WTC11 (cell line): ENCODE measurements around the gene NDUFA13. TPM values are rescaled to one million over a fixed set of nuclear protein-coding genes. Genes with fewer than 3 reads are reported as not detected.
A peak's percentile ranks its signal among the peaks of the same experiment; 100 is the strongest.

Experiments used
- ATAC-seq: fragments of 200-7000 bp; cut with Tn5 transposase; 2 replicates; pipeline ENCODE4 v1.10.0; 2021; ENCODE audit warnings: mild to moderate bottlenecking, moderate library complexity
- CTCF ChIA-PET: fragments of 300-600 bp; sonication (Branson Sonifier 250); formaldehyde crosslinking; loops from one replicate; lab custom pipeline; 2021; ENCODE audit warnings: antibody characterized with exemption; lab: Charles Lee
- POLR2A ChIA-PET: fragments of 350-600 bp; sonication (Branson Sonifier 250); formaldehyde crosslinking; loops from one replicate; lab custom pipeline; 2021; ENCODE audit warnings: antibody characterized with exemption; lab: Charles Lee
- DNase-seq: peaks from one replicate; pipeline ENCODE4 v3.0.0; 2021; ENCODE audit warnings: low spot score
- H3K27ac Mint-ChIP-seq: 2 replicates; pipeline ENCODE4 v1.8.0; 2021; ENCODE audit warnings: mixed read lengths
- H3K27me3 Mint-ChIP-seq: 2 replicates; pipeline ENCODE4 v1.8.0; 2021; ENCODE audit warnings: low read depth, mild to moderate bottlenecking, moderate library complexity, mixed read lengths
- H3K36me3 Mint-ChIP-seq: 2 replicates; pipeline ENCODE4 v1.8.0; 2021; ENCODE audit warnings: mixed read lengths
- H3K4me1 Mint-ChIP-seq: 2 replicates; pipeline ENCODE4 v1.8.0; 2022; ENCODE audit warnings: mixed read lengths
- H3K4me3 Mint-ChIP-seq: 2 replicates; pipeline ENCODE4 v1.8.0; 2021; ENCODE audit warnings: mild to moderate bottlenecking, moderate library complexity, mixed read lengths
- H3K9me3 Mint-ChIP-seq: 2 replicates; pipeline ENCODE4 v1.8.0; 2021; ENCODE audit warnings: mixed read lengths
- ELF4 ChIP-seq: sonication (generic); formaldehyde crosslinking; IDR thresholded peaks from 2 replicates; pipeline ENCODE4 v1.8.1; 2022; ENCODE audit warnings: low read depth, mild to moderate bottlenecking, moderate library complexity, missing genetic modification reagents
- GABPB1 ChIP-seq: sonication (generic); formaldehyde crosslinking; IDR thresholded peaks from 2 replicates; pipeline ENCODE4 v1.8.1; 2023; ENCODE audit warnings: mild to moderate bottlenecking, missing genetic modification reagents
- HMGA2 ChIP-seq: fragments of 250-450 bp; sonication (Bioruptor Pico); IDR thresholded peaks from 2 replicates; pipeline ENCODE4 v1.4.0; 2021; ENCODE audit warnings: mild to moderate bottlenecking, moderate library complexity
- JAZF1 ChIP-seq: fragments of 250-450 bp; sonication (Bioruptor Pico); IDR thresholded peaks from 2 replicates; pipeline ENCODE4 v1.9.0; 2021; ENCODE audit warnings: moderate library complexity, mild to moderate bottlenecking, inconsistent platforms
- MXD4 ChIP-seq: fragments of 250-450 bp; sonication (Bioruptor Pico); IDR thresholded peaks from 2 replicates; pipeline ENCODE4 v1.8.0; 2021; ENCODE audit warnings: mild to moderate bottlenecking, moderate library complexity, borderline replicate concordance
- MYBL2 ChIP-seq: sonication (generic); formaldehyde crosslinking; IDR thresholded peaks from 2 replicates; pipeline ENCODE4 v1.8.1; 2023; ENCODE audit warnings: mild to moderate bottlenecking, moderate library complexity, missing genetic modification reagents
- NFE2L1 ChIP-seq: sonication (generic); formaldehyde crosslinking; IDR thresholded peaks from 2 replicates; pipeline ENCODE4 v1.8.1; 2023; ENCODE audit warnings: missing genetic modification reagents
- NR3C1 ChIP-seq: sonication (generic); formaldehyde crosslinking; conservative IDR thresholded peaks from 2 replicates; pipeline ENCODE4 v1.8.1; 2023; ENCODE audit warnings: low read depth, mild to moderate bottlenecking, missing genetic modification reagents
- OVOL2 ChIP-seq: fragments of 250-450 bp; sonication (Bioruptor Pico); IDR thresholded peaks from 2 replicates; pipeline ENCODE4 v1.9.0; 2021; ENCODE audit warnings: mild to moderate bottlenecking, borderline replicate concordance
- SMAD3 ChIP-seq: sonication (generic); formaldehyde crosslinking; IDR thresholded peaks from 2 replicates; pipeline ENCODE4 v1.8.0; 2022; ENCODE audit warnings: missing genetic modification reagents, mild to moderate bottlenecking, borderline replicate concordance
- SMAD4 ChIP-seq: sonication (generic); formaldehyde crosslinking; IDR thresholded peaks from 2 replicates; pipeline ENCODE4 v1.8.0; 2022; ENCODE audit warnings: mild to moderate bottlenecking, missing genetic modification reagents
- SP1 ChIP-seq: sonication (generic); formaldehyde crosslinking; conservative IDR thresholded peaks from 2 replicates; pipeline ENCODE4 v1.8.1; 2022; ENCODE audit warnings: missing genetic modification reagents
- TP53 ChIP-seq: sonication (generic); formaldehyde crosslinking; IDR thresholded peaks from 2 replicates; pipeline ENCODE4 v1.8.1; 2023; ENCODE audit warnings: mild to moderate bottlenecking, missing genetic modification reagents
- ZNF121 ChIP-seq: sonication (generic); formaldehyde crosslinking; IDR thresholded peaks from 2 replicates; pipeline ENCODE4 v1.8.0; 2023; ENCODE audit warnings: missing genetic modification reagents
- total RNA-seq: library from RNA; stranded (reverse); gene quantifications from 3 replicates; pipeline ENCODE4 v1.2.3, GENCODE V29; 2021
- TF ChIP-seq, protein P1 (sequence below): sonication (generic); formaldehyde crosslinking; IDR thresholded peaks from 2 replicates; pipeline ENCODE4 v1.8.1; 2022; ENCODE audit warnings: low read depth, mild to moderate bottlenecking, moderate library complexity, missing genetic modification reagents, borderline replicate concordance
- TF ChIP-seq, protein P2 (sequence below): sonication (generic); formaldehyde crosslinking; IDR thresholded peaks from 2 replicates; pipeline ENCODE4 v1.8.0; 2022; ENCODE audit warnings: mild to moderate bottlenecking, missing genetic modification reagents
- TF ChIP-seq, protein P3 (sequence below): sonication (generic); formaldehyde crosslinking; IDR thresholded peaks from 2 replicates; pipeline ENCODE4 v1.8.1; 2023; ENCODE audit warnings: mild to moderate bottlenecking, moderate library complexity, missing genetic modification reagents
- TF ChIP-seq, protein P4 (sequence below): sonication (generic); formaldehyde crosslinking; IDR thresholded peaks from 2 replicates; pipeline ENCODE4 v1.8.0; 2022; ENCODE audit warnings: missing genetic modification reagents

The NDUFA13 gene
- total RNA-seq, 1 experiment from 2014 or later = 519 TPM

DNA sequence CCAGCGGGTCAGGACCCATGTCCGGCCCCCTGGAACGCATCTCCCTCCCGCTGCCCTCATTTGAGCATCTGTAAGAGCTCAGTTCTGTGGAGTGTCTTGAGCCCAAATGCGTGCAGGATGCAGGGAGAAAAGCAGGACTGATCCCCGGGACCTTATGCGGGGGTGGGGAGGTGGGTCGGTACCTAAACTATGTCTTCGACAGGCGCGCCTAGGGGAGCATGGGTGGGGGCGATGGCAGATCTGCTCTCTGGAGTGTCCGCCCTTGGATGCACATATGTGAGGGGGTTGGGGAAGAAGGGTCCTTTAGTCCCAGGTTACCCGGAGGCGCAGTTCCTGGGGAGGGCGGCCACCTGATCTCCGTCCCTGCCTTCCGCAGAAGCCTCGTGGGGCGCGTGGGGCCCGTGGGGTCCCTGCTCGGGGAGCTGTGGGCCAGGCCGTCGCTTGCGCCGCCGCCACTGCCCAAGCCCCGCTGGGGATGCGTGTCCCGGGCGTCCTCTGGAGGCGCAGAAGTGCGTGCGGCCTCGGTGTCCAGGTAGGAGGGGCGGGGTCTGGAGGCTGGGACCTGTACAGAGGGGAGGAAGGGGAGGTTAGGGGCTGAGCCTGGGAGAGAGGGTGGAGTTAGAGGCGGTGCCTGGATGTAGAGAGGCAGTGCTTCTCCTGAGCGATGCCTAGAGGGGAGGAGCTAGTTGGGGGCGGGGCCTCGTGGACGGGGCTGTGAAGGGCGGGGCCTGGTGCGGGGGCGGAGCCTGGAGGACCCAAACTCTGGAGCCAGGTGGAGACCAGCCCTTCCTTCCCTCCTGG is 24.9 kb downstream of the NDUFA13 start:
- TF ChIP-seq, protein P1, sequence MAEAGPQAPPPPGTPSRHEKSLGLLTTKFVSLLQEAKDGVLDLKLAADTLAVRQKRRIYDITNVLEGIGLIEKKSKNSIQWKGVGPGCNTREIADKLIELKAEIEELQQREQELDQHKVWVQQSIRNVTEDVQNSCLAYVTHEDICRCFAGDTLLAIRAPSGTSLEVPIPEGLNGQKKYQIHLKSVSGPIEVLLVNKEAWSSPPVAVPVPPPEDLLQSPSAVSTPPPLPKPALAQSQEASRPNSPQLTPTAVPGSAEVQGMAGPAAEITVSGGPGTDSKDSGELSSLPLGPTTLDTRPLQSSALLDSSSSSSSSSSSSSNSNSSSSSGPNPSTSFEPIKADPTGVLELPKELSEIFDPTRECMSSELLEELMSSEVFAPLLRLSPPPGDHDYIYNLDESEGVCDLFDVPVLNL (CRISPR knock-in tag) = no peak
- TF ChIP-seq ZNF121 (CRISPR knock-in tag) = 0 out of 2 replicates have a peak, but pooled peaks have one; percentile 45
- TF ChIP-seq OVOL2 (CRISPR knock-in tag) = no peak
- no peak for TF ChIP-seq NFE2L1
- no peak for TF ChIP-seq MXD4 (CRISPR knock-in tag)
- TF ChIP-seq MYBL2 (CRISPR knock-in tag) = no peak
- TF ChIP-seq, protein P2, sequence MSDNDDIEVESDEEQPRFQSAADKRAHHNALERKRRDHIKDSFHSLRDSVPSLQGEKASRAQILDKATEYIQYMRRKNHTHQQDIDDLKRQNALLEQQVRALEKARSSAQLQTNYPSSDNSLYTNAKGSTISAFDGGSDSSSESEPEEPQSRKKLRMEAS (CRISPR knock-in tag) = 0 out of 2 replicates have a peak, but pooled peaks have one; percentile 9
- no peak for TF ChIP-seq TP53 (CRISPR knock-in tag)
- TF ChIP-seq, protein P3, sequence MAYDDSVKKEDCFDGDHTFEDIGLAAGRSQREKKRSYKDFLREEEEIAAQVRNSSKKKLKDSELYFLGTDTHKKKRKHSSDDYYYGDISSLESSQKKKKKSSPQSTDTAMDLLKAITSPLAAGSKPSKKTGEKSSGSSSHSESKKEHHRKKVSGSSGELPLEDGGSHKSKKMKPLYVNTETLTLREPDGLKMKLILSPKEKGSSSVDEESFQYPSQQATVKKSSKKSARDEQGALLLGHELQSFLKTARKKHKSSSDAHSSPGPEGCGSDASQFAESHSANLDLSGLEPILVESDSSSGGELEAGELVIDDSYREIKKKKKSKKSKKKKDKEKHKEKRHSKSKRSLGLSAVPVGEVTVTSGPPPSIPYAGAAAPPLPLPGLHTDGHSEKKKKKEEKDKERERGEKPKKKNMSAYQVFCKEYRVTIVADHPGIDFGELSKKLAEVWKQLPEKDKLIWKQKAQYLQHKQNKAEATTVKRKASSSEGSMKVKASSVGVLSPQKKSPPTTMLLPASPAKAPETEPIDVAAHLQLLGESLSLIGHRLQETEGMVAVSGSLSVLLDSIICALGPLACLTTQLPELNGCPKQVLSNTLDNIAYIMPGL (CRISPR knock-in tag) = no peak
- TF ChIP-seq, protein P4, sequence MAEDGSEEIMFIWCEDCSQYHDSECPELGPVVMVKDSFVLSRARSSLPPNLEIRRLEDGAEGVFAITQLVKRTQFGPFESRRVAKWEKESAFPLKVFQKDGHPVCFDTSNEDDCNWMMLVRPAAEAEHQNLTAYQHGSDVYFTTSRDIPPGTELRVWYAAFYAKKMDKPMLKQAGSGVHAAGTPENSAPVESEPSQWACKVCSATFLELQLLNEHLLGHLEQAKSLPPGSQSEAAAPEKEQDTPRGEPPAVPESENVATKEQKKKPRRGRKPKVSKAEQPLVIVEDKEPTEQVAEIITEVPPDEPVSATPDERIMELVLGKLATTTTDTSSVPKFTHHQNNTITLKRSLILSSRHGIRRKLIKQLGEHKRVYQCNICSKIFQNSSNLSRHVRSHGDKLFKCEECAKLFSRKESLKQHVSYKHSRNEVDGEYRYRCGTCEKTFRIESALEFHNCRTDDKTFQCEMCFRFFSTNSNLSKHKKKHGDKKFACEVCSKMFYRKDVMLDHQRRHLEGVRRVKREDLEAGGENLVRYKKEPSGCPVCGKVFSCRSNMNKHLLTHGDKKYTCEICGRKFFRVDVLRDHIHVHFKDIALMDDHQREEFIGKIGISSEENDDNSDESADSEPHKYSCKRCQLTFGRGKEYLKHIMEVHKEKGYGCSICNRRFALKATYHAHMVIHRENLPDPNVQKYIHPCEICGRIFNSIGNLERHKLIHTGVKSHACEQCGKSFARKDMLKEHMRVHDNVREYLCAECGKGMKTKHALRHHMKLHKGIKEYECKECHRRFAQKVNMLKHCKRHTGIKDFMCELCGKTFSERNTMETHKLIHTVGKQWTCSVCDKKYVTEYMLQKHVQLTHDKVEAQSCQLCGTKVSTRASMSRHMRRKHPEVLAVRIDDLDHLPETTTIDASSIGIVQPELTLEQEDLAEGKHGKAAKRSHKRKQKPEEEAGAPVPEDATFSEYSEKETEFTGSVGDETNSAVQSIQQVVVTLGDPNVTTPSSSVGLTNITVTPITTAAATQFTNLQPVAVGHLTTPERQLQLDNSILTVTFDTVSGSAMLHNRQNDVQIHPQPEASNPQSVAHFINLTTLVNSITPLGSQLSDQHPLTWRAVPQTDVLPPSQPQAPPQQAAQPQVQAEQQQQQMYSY (CRISPR knock-in tag) = no peak; the same call in 1 of the 2 replicates
- no peaks in the 10 kb centered on the region for H3K9me3 Mint-ChIP-seq
- peak overlapping the region; percentile 88 for H3K4me3 Mint-ChIP-seq
- H3K36me3 Mint-ChIP-seq = no peaks in the 10 kb centered on the region
- peaks cover 36% of the 10 kb centered on the region for H3K27me3 Mint-ChIP-seq
- POLR2A ChIA-PET = interaction anchor here (0.6 to 1.0 kb wide), 5 partner anchors 9 to 200 kb away, joined by 3 to 10 read pairs (median 3); partner anchors contain the start of gene LPAR2
- H3K27ac Mint-ChIP-seq = peak overlapping the region; percentile 85
- DNase-seq = peak; percentile 98
- peak; percentile 95 for ATAC-seq
- peaks cover 6% of the 10 kb centered on the region for H3K4me1 Mint-ChIP-seq
- CTCF ChIA-PET = interaction anchor here (0.6 to 14.4 kb wide), 9 partner anchors 9 to 103 kb away, joined by 3 to 408 read pairs (median 5); partner anchors contain the start of genes GMIP, LPAR2 and YJEFN3

DNA sequence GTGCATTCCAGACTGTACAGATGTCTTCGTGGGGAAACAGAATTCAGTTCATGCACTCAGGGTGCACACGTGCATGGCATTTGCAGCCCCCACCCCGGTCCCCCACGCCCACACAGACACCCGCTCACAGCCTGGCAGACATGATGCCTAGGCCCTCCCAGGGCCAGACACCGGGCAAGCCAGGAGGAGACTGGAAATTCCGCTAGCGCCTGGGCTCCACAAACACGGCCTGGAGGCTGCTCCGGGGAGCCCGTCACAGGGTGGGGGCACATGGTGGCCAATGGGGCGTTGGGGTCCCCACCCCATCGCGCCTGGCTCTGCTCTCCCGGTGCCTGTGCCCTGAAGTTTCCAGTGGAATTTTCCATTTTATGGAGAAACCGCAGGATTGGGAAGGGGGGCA is 25.6 kb downstream of the NDUFA13 start:
- H3K27ac Mint-ChIP-seq = no peak overlapping the region
- CTCF ChIA-PET = interaction anchor here (0.6 to 14.4 kb wide), 8 partner anchors 10 to 102 kb away, joined by 3 to 408 read pairs (median 5); partner anchors contain the start of genes GMIP, LPAR2 and YJEFN3
- POLR2A ChIA-PET = interaction anchor here (0.7 to 1.0 kb wide), 3 partner anchors 9 to 87 kb away, joined by 3 to 10 read pairs (median 3); partner anchors contain the start of gene LPAR2

More for the DNA sequence above, 25.6 kb downstream of the NDUFA13 start:
- TF ChIP-seq SMAD3 (CRISPR knock-in tag) = no peak
- TF ChIP-seq, protein P2 (CRISPR knock-in tag) = no peak
- no peak for TF ChIP-seq SMAD4
- TF ChIP-seq ZNF121 (CRISPR knock-in tag) = no peak
- TF ChIP-seq NR3C1 (CRISPR knock-in tag) = no peak
- no peak for TF ChIP-seq JAZF1 (CRISPR knock-in tag)
- TF ChIP-seq SP1 (CRISPR knock-in tag) = no peak
- no peak for TF ChIP-seq HMGA2
- no peak for TF ChIP-seq GABPB1 (CRISPR knock-in tag)
- TF ChIP-seq ELF4 = no peak
- H3K9me3 Mint-ChIP-seq = no peaks in the 10 kb centered on the region
- peaks cover 32% of the 10 kb centered on the region for H3K27me3 Mint-ChIP-seq
- no peak overlapping the region for H3K4me3 Mint-ChIP-seq
- H3K36me3 Mint-ChIP-seq = no peaks in the 10 kb centered on the region
- ATAC-seq = no peak
- peaks cover 6% of the 10 kb centered on the region for H3K4me1 Mint-ChIP-seq
- no peak for DNase-seq
